Hepatocyte (in vitro differentiated cells): ENCODE data around the gene PCLAF. TPM values are rescaled to one million over a fixed set of nuclear protein-coding genes. Genes with fewer than 3 reads are reported as not detected.

Experiments used
- DNase-seq: peaks from one replicate; pipeline ENCODE4 v3.0.0-alpha.2; 2016; ENCODE audit warnings: low spot score
- H2AFZ ChIP-seq: fragments of 200-600 bp; sonication (generic); 2 replicates; pipeline ENCODE4 v1.6.0; 2016; ENCODE audit warnings: antibody characterized with exemption, mild to moderate bottlenecking
- H3K27ac ChIP-seq: fragments of 200-600 bp; sonication (generic); 2 replicates; pipeline ENCODE4 v1.5.1; 2016; ENCODE audit warnings: mild to moderate bottlenecking
- H3K27me3 ChIP-seq: fragments of 200-600 bp; sonication (generic); 2 replicates; pipeline ENCODE4 v1.6.1; 2016
- H3K36me3 ChIP-seq: fragments of 200-600 bp; sonication (generic); replicated peaks from 2 replicates; pipeline ENCODE4 v1.5.1; 2016; ENCODE audit warnings: low read depth; ENCODE audit not compliant: insufficient read depth
- H3K4me1 ChIP-seq: fragments of 200-600 bp; sonication (generic); 2 replicates; pipeline ENCODE4 v1.5.1; 2016; ENCODE audit warnings: mild to moderate bottlenecking, moderate library complexity; ENCODE audit not compliant: insufficient read depth
- H3K4me2 ChIP-seq: fragments of 200-600 bp; sonication (generic); 2 replicates; pipeline ENCODE4 v1.6.0; 2016
- H3K4me3 ChIP-seq: fragments of 200-600 bp; sonication (generic); 2 replicates; pipeline ENCODE4 v1.5.1; 2016; ENCODE audit warnings: mild to moderate bottlenecking
- H3K79me2 ChIP-seq: fragments of 200-600 bp; sonication (generic); 2 replicates; pipeline ENCODE4 v1.6.0; 2017; ENCODE audit warnings: mild to moderate bottlenecking
- H3K9me2 ChIP-seq: fragments of 200-600 bp; sonication (generic); replicated peaks from 2 replicates; pipeline ENCODE4 v1.6.0; 2017; ENCODE audit warnings: mild to moderate bottlenecking; ENCODE audit not compliant: insufficient read depth
- H3K9me3 ChIP-seq: fragments of 200-600 bp; sonication (generic); 2 replicates; pipeline ENCODE4 v1.5.1; 2016; ENCODE audit warnings: low read depth, mild to moderate bottlenecking
- H4K20me1 ChIP-seq: fragments of 200-600 bp; sonication (generic); 2 replicates; pipeline ENCODE4 v1.6.0; 2016; ENCODE audit warnings: mild to moderate bottlenecking; ENCODE audit not compliant: insufficient read depth, poor library complexity, severe bottlenecking
- CTCF ChIP-seq: fragments of 200-600 bp; sonication (generic); IDR thresholded peaks from 2 replicates; pipeline ENCODE4 v1.5.1; 2016; ENCODE audit warnings: antibody characterized with exemption, mild to moderate bottlenecking; ENCODE audit not compliant: poor library complexity
- EZH2 ChIP-seq: fragments of 200-600 bp; sonication (generic); IDR thresholded peaks from 2 replicates; pipeline ENCODE4 v1.6.1; 2016; ENCODE audit warnings: antibody characterized with exemption, mild to moderate bottlenecking, borderline replicate concordance
- EZH2phosphoT487 ChIP-seq: fragments of 200-600 bp; sonication (generic); IDR thresholded peaks from one replicate; pipeline ENCODE4 v1.6.1; 2018; ENCODE audit warnings: antibody characterized with exemption, mild to moderate bottlenecking, low read depth, moderate library complexity; ENCODE audit not compliant: unreplicated experiment, severe bottlenecking
- WGBS: methylation state at CpG from one replicate; pipeline ENCODE4 v1.1.6; 2016; ENCODE audit warnings: low lambda C conversion rate; ENCODE audit errors: missing lambda C conversion rate; 5-methylcytosine and 5-hydroxymethylcytosine counted together
- polyA plus RNA-seq: library from polyadenylated mRNA; unstranded; fragments of >200 nt; fragmentation: Nextera tagmentation; extraction: Ambion mirVana; gene quantifications from 2 replicates; pipeline ENCODE4 v1.2.1, GENCODE V29; 2016
- total RNA-seq: library from RNA; depleted of rRNA; stranded (reverse); fragments of >200 nt; gene quantifications from 2 replicates; pipeline ENCODE4 v1.2.3, GENCODE V29; 2014

Gene PCLAF
- 19.2 and 21.2 TPM in 2 replicates for total RNA-seq
- polyA plus RNA-seq = 25.3 and 30.2 TPM in 2 replicates

GRCh38 chr15:64381000-64381751 is at the start of gene PCLAF:
Gene PCLAF, minus strand, starts transcription at chr15:64381441. Its CDS starts 70 bp downstream, at chr15:64381371.
- peak within 1 kb of the TSS; percentile 83 for H3K4me2 ChIP-seq
- no peaks in the 10 kb centered on the region for H4K20me1 ChIP-seq
- TF ChIP-seq EZH2phosphoT487 (no peak), CTCF (no peak), EZH2 (no peak)
- 2% methylated on average over 38 of the region's 38 CpGs for WGBS
- H3K79me2 ChIP-seq = peaks cover 9% of the 10 kb centered on the region
- peak within 1 kb of the TSS; percentile 95 for H2AFZ ChIP-seq
- no peak within 1 kb of the TSS for H3K27ac ChIP-seq
- peaks cover 3% of the 10 kb centered on the region for H3K4me1 ChIP-seq
- DNase-seq = peak; percentile 95
- H3K36me3 ChIP-seq = no peaks in the 10 kb centered on the region
- H3K9me2 ChIP-seq = no peaks in the 10 kb centered on the region
- peak within 1 kb of the TSS; percentile 13 for H3K4me3 ChIP-seq
- H3K27me3 ChIP-seq = no peaks in the 10 kb centered on the region
- no peaks in the 10 kb centered on the region for H3K9me3 ChIP-seq

GRCh38 chr15:64430000-64430735 is 48.9 kb upstream of the PCLAF start:
- no peaks in the 10 kb centered on the region for H3K36me3 ChIP-seq
- no peaks in the 10 kb centered on the region for H3K79me2 ChIP-seq
- DNase-seq = peak; percentile 37
- H3K9me2 ChIP-seq = no peaks in the 10 kb centered on the region
- WGBS = 43% methylated on average over 3 of the region's 3 CpGs
- H3K4me3 ChIP-seq = no peak overlapping the region
- no peaks in the 10 kb centered on the region for H4K20me1 ChIP-seq
- H3K27ac ChIP-seq = peak overlapping the region; percentile 43
- no peak overlapping the region for H2AFZ ChIP-seq
- H3K9me3 ChIP-seq = no peaks in the 10 kb centered on the region
- no peaks in the 10 kb centered on the region for H3K27me3 ChIP-seq
- TF ChIP-seq EZH2 (no peak), CTCF (no peak), EZH2phosphoT487 (no peak)
- H3K4me2 ChIP-seq = peak overlapping the region; percentile 8
- H3K4me1 ChIP-seq = no peaks in the 10 kb centered on the region

GRCh38 chr15:64429448-64429847 is 48.2 kb upstream of the PCLAF start:
- Histone ChIP-seq H3K4me3 (no peak overlapping the region), H3K79me2 (no peaks in the 10 kb centered on the region), H3K9me3 (no peaks in the 10 kb centered on the region), H3K4me1 (no peaks in the 10 kb centered on the region), H3K4me2 (no peak overlapping the region), H3K27me3 (no peaks in the 10 kb centered on the region), H3K27ac (no peak overlapping the region), H2AFZ (no peak overlapping the region), H3K9me2 (no peaks in the 10 kb centered on the region), H3K36me3 (no peaks in the 10 kb centered on the region), H4K20me1 (no peaks in the 10 kb centered on the region)
- TF ChIP-seq EZH2phosphoT487 (no peak), EZH2 (no peak), CTCF (no peak)
- no peak for DNase-seq
